Measurements from ENCODE around the gene HPCAL1.

Gene HPCAL1

DNA sequence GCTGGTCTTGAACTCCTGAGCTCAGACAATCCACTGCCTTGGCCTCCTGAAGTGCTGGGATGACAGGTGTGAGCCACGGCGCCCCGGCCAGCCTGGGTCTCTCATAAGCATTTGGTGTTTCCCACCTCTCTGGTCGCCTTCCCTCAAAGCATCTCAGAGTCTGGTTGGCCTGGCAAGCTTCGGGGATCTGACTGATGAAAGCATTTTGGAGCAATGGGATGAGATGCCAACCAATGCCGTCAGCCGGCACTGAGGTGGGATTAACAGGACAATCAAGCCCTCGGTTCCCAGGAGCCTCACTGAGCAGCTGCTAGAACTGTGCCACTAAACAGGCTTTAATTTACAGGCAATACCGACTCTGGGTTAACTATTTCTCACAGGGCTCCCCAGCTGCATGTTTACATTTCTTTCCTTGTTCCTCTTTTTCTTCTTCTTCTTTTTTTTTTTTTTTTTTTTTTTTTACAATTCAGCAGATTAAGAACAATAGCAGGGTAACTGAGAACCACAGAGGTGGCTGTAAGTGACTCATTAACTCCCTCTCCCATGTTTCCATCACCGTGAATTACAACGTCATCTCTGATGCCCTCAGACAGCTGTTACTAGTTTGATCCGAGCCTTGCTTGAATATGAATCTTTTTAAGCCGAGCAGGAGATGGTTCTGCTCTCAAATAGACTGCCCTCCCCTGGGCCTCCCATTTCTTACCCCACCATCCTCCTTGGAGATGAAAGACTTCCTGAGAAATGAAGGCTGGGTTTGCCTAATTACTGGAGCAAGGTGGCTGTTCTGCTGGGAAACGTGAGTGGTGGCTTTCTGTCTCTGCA is 107.5 kb downstream of the HPCAL1 start:
- no peak for DNase-seq

DNA sequence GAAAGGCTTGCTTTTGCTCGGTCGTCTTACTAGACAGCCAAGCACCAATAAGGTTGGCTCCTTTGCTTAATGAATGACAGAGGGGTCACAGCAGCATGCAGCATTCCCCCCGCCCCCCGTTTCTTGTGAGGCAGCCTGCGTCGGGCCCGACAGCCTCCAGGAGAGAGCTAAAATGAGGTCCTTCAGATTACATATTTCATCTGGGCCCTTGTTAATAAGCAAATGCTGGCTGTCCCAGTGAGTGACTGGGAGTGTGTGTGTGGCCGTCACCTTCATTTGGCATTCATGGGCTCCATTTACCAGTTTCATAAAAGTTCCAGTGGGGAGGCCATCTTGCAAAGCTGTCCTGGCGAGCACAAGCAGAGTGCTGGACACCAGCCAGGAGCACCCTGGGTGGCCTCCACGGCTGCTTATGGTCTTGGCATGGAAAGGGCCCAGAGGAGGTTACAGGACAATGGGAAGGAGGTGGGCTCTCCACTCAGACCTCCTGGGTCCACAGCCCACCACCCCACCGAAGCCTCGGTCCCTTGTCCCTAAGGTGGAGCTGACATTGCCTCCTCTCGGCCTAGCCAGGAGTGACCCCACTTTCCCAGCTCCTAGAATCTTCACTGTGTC is 108.2 kb downstream of the HPCAL1 start:
- DNase-seq: no peak

DNA sequence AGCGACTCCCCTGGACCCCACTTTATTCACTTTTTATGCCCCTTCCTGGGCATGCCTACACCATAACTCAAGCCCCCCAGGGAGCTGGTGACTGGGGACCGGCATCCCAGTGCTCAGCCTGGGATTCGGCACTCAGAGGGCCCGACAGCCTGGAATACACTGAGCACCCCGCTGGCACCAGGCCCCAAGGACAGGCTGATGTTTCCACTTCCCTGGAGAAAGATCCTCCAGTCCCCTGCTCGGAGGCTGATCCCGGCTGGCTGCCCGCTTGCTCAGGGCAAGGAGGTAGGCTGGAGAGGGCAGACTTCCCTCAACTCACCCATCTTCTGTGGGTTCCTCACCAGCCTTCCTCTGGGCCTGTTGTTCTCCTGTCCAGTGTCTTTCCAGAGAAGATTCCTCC is 108.9 kb downstream of the HPCAL1 start:
- DNase-seq: no peak

DNA sequence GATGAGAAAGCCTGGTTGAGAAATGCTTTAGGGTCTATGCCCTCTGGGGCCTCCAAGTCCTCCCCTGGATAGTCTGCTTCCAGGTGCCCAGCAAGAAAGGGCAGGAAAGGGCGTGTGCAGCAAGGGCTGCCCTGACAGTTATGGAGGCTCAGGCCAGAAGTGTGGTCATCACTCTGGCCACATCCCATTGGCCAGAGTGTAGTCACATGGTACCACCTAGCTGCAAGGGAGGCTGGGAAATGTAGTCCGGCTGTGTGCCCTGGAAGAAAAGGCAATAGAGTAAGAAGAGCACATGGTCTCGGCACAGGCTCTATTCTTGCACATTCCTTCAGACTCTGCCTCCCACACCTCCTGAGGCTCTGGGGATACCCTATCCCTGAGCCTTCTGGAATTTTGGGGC is 109.7 kb downstream of the HPCAL1 start:
- no peak for DNase-seq

DNA sequence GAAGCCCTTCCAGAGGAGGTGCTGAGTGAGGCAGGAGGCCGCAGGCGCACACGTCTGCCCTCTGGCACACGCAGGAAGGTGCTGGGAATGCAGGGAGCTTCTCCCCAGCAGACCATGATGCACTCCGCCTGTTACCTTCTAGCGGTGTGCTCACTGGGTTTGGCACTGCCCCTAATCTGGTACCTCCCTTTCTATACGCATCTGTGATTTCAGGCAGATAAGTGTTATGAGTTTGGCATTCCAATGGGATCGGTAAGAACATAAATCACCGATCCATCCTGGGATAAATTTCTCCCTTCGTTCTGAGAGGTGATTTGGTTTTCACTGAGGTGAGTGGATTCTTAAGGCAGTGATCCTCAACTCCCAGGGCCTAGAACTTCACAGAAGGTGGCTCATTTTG is 110.8 kb downstream of the HPCAL1 start:
- DNase-seq: no peak

DNA sequence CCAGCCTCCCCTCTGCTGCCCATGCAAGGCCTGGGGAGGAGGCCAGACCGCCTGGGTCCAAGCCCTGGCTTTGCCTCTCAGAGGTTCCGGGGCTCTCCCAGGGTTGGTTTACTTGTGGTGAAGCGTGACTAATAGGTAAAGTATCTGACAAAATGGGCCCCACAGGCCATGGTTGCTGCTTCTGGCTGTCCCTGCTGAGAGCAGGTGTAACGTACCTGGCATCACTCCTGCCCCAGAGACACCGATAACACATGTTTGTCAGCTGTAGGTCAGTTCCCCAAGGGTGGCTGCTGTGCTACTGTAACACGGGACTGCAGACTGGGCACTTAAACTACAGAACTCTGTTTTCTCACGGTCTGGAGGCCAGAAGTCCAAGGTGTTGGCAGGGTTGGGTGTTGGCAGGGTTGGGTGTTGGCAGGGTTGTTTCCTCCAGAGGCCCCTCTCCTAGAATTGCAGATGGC is 111.3 kb downstream of the HPCAL1 start:
- no peak for DNase-seq

DNA sequence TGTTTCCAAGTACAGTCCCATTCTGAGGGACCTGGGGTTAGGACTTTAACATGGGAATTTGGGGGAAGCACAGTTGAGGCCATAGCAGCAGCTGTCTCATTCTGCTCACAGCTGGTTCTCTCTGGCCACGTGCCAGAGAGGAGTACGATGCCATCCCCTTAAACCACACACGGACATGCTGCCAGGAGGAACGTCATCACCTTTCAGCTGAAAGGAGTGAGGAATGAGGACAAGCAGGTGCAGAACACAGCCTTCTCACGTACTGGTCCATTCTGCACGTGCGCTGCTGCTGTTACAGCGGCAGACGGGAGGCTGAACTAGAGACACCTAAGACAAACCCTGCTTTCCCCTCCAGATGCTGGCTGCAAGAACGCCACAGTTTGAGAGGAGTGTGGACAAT is 111.9 kb downstream of the HPCAL1 start:
- no peak for DNase-seq

DNA sequence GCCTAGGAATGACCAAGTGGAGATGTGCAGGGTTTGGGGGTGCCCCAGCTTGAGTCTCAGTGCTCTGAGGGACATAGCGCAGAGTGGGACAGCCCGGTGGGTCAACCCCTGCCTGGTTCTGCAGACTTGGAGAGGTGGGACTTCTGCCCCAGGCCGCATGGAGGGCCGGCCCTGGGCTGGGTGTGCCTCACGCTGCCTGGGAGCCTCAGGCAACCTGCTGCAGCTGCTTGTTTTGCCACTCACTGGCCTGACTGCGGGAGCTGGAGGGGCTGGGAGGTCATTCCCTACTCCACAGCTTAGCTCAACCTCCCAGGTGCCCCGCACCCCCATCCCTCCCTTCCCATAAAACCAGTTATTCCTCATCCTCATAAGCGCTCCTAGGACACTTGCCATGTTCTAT is 112.3 kb downstream of the HPCAL1 start:
- no peak for DNase-seq

DNA sequence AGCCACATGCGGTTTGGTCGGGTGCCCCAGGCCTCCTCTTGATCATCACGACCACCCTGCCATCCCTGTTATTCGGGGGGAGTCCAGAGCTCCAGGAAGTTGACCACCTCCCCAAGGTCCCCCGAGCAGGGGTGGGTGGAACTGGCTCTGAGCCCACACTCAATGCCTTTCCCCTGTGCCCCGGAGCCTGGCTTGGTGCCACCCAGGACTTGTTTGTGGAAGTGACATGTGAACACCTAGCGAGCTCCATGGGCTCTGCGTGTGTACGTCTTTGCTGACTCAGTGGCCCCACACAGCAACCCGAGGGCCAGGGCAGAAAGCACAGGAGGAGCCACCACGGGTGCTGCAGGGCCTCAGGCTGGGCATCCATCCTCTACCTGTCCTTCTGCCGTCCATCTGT is 112.9 kb downstream of the HPCAL1 start:
- DNase-seq: no peak

DNA sequence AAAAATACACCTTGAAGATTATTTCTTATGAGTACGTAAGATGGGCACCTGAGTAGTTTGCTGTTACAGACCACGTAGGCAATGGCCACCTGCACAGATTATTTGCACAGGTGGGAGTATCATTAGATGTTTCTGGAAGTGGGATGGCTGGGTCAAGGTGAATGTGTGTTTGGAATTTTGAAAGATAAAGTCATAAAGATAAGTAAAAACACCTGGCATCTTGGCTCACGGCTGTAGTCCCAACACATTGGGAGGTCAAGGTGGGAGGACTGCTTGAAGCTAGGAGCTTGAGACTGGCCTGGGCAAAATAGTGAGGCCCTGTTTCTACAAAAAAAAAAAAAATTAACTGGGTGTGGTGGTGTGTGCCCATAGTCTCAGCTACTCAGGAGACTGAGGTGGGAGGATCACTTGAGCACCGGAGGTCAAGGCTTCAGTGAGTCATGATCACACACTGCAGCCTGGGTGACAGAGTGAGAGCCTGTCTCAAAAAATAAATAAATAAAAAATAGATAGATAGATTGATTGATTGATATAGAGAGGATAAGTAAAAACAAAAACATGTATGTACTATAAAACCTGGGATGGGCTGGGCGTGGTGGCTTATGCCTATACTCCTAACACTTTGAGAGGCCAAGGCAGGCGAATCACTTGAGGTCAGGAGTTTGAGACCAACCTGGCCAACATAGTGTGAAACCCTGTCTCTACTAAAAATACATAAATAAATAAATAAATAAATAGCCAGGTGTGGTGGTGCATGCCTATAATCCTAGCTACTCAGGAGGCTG is 115.0 kb downstream of the HPCAL1 start:
- no peak for DNase-seq

DNA sequence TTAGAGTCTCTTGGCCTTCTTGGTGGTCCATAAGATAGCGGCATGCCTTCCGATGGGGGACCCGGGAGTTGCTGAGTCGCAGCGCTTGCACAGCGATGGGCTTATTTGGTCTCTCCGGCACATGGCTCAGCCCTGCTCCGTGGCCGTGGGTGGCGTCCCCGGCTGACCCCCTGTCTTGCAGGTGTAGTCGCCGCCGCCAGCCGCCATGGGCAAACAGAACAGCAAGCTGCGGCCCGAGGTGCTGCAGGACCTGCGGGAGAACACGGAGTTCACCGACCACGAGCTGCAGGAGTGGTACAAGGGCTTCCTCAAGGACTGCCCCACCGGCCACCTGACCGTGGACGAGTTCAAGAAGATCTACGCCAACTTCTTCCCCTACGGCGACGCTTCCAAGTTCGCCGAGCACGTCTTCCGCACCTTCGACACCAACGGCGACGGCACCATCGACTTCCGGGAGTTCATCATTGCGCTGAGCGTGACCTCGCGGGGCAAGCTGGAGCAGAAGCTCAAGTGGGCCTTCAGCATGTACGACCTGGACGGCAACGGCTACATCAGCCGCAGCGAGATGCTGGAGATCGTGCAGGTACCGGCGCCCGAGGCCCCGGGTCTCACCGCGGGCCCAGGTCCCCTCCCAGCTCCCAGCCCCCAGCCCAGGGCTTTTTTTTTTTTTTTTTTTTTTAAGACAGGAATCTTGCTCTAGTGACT is 117.0 kb downstream of the HPCAL1 start:
- DNase-seq: no peak

DNA sequence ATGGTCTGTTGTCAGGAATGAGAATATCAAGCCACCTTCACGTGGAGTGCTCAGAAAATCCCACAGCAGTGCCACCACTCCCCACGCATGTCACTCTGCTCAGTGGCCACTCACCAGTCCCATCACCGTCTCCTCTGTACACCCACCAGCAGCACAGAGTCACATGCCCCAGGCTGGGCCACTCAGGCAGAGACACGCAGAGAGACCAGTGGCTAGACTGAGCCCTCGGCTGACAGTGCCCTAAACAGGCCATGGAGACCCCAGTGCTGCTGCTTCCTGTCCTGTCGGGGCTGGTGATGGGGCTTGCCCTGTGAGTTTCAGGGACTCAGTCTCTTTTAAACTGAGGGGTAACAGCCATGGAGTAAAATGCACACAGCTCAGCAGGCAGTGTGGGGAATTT is 119.5 kb downstream of the HPCAL1 start:
- DNase-seq: no peak

DNA sequence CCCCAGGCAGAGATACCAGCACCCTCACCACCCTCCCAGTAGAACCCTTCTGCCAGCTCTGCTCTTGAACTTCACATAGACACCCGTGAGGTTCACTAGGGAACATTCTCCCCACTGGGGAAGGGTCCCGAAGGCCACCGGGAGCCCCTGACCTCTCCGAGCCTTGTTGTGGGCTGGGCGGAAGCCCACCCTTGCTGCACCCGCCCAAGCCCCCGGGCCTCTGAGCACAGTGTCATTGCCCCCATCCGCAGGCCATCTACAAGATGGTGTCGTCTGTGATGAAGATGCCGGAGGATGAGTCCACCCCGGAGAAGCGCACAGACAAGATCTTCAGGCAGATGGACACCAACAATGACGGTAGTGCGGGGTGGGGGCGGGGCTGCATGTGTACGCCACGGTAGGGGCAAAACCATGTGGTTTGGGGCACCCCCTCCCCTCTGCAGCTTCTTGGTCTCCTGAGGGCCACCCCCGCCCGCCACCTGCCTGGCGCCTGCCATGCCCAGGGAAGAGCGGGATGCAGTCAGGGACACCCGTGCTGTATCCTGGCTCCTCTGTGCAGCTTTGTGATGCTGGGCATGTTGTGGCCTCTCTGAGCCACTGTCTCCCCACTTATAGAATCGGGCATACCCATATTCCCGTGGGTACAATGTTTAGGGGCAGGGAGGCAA is 120.2 kb downstream of the HPCAL1 start:
- DNase-seq: no peak

DNA sequence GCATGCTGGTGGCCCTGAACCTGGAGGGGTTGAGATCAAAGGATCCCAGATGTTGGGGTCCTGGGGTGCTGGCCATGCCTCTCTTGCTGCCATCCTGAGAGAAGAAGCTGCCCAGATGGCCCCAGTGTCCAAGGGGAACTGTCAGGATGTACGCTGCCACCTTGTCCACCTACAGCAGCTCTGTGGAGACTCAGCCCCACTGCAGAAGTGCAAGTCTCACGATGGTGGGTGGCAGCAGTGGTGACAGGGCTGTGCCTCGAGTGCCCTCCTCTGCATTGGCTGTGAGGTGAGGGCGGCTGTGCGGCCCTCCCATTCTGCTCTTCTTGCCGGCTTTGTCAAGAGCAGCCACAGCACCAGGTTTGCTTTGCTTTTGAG is 120.7 kb downstream of the HPCAL1 start:
- no peak for DNase-seq

DNA sequence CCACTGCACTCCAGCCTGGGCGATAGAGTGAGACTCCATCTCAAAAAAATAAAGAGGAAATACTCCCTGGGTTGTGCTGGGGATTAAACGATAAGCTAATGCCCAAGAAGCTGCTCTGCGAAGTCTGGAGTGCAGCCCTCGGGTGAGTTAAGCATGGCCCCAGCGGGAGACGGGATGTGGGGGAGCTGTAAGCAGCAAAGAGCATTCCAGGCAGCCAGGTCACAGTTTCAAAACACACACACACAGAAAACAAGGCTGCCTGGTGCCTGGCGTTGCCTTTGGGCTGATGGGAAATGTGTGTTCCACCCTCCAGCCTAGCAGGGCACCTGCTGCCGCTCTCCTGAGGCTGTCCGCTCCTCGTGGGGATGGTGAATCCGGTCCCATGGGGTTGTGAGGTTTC is 121.3 kb downstream of the HPCAL1 start:
- DNase-seq: no peak

DNA sequence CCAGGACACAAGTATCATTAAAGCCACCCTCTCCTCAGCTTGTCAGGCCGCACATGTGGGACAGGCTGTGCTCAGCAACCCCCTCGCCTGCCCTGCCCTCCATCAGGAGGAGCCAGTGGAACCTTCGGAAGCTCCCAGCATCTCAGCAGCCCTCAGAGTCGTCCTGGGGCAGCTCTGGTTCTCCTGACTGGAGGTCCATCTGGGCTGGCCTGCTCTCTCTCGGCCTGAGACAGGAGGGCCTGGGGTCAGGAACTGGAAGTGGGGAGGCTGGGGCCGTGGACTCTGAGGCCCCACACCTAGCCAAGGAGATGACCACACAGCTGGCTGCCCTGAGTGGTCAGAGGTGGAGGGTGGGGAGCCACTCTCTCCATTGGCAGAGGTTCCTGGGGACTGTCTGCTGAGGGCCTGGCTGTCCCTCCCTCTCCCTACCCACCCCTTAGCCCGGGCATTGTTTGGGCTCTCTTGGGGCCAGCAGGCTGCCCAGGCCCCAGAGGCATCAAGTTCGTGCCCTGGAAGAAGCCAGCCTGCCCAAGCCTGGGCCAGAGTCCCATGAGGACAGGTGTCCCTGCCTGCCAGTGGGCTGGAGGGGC is 122.3 kb downstream of the HPCAL1 start:
- DNase-seq: no peak

DNA sequence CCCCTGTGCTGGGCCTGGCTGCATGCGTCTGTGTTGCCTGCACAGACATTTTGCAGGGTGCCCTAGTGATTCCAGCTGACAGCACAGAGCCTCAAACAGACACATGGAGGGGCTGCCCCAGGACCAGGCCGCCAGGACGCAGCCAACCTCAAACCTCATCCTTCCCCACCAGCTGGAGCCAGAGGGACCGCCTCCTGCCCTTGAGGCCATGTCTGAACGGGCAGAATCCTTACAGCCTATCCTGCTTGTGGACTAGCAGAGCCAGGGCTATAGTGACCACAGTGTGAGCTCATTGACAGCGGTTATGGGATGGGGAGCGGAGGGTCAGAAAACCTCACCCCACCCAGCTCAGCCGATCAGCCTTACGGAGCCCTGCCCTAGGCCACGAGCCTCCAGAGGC is 123.0 kb downstream of the HPCAL1 start:
- DNase-seq: no peak

DNA sequence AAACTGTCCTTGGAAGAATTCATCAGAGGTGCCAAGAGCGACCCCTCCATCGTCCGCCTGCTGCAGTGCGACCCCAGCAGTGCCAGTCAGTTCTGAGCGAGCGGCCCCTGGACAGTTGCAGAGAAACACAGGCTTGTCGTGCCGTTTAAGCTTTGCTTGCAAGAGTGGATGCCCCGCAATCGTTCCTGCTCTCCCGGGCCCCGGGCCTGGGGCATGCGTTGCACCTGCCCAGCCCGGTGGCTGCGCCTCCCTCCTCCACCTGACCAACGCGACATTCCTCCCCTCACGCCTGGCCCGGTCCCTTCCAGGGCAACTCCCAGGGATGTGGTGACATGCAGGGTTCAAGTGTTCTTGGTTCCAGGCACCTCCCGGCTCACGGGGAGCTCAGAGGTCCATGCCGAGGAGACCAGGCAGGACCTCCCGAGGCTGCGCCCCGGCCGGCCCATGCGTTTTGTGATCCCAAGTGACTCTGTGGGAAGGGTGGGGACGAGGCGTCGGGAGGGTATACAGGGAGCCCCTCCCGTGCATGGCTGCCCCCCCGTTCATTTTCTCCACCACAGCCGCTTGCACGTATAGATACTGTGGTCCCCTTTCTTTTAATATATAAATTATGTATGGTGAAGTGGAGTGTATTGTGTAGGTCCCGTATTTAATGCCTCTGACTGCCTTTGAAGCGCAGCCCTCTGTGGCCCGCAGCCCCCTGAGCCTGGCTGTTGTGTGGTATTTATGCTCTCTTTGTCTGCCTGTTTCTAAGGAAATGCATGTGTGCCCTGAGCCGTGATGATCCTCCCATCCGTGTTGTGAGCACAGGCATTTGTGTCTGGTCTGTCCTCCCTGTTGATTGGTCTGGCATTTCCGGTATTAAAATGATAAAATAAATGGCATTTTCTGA is 124.3 kb downstream of the HPCAL1 start:
- DNase-seq: no peak

DNA sequence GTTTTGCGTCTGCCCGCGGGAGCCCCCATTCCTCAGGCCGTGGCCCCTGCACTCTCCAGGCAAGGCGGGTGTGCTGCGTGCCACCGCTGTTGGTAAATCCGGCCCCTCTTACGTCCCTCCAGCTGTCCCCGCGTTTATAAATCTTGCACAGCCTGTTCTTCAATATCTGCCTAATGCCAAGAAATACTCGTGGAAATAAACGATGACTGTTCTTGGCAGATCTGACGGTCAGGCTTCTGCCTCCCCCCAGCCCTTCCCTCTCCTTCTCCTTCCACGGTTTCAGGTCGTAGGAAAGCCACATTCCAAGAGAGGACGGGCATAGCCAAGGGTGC is 124.9 kb downstream of the HPCAL1 start:
- DNase-seq: no peak

DNA sequence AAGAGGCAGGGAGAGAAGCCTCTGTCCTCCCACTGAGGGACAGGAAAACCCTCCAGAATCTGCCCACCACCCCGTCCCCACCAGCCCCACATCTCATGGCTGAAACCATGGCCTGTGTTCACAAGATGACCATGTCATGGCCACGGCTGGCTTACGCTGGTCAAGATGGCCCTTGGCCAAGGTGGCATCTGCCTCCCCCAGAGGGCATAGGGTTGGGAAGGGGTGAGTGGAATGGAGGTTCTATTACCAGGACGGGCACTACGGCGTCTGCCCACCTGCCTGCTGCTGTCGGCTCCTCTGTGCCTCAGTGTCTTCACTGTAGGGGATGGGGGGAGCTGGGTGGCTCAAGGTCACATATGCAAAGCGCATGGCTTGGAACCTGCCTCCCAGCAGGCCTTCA is 125.7 kb downstream of the HPCAL1 start:
- no peak for DNase-seq

DNA sequence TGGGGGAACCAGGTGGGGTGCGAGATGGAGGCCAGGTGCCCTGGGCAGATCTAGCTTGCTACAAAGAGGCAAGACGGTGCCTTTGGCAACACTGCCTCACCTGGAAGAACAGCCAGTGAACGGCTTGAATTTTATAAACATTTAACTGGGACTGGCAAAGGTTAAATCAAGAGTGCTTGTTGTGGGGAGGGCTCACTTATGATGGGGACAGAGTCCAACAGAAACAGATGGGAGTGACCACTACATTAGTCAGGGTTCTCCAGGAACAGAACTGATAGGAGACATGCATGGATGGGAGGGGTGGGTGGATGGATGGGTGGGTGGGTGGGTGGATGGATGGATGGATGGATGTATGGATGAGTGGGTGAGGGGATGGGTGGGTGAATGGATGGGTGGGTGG is 126.2 kb downstream of the HPCAL1 start:
- DNase-seq: no peak
